GM18507 (cell line): Measurements from ENCODE around the gene PDCD7.
"Not testable (repeated sequence)": the region's sequence is repeated elsewhere in the genome, so short reads cannot be mapped to it uniquely, and the experiment has no call there.

ENCODE experiments used
- DNase-seq: peaks from one replicate; pipeline ENCODE4 v3.0.0; 2011; ENCODE audit warnings: low read depth; ENCODE audit not compliant: insufficient read length; ENCODE audit errors: extremely low spot score
- FAIRE-seq: peaks from 2 replicates; lab custom pipeline; 2011; peaks lifted over from hg19 to GRCh38; lab: Jason Lieb, UNC

The PDCD7 gene, protein sequence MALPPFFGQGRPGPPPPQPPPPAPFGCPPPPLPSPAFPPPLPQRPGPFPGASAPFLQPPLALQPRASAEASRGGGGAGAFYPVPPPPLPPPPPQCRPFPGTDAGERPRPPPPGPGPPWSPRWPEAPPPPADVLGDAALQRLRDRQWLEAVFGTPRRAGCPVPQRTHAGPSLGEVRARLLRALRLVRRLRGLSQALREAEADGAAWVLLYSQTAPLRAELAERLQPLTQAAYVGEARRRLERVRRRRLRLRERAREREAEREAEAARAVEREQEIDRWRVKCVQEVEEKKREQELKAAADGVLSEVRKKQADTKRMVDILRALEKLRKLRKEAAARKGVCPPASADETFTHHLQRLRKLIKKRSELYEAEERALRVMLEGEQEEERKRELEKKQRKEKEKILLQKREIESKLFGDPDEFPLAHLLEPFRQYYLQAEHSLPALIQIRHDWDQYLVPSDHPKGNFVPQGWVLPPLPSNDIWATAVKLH

DNA sequence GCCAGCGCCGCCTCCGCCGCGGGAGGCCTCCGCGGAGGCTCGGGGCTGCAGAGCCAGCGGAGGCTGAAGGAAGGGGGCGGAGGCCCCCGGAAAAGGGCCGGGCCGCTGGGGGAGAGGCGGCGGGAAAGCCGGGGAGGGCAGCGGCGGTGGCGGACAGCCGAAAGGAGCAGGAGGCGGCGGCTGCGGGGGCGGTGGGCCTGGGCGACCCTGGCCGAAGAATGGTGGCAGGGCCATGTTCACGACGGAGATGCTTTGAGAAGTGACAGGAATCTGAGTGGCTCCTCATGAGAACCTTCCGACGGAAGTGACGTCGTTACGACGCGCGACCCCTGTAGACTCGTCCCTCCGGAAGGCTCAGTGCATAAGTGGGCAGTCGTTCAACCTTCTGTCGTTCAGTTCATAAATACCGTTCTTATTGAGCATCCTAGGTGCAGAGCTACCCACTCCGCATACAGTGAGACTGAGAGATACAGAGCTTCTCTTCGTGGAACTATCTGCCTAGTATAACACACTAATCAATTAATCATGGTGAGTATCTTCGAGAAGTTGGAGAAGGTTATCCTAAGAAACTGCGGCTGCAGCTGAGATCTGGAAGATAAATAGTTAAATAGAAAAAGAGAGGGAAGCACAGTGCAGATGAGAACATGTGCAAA lies at the start of gene PDCD7:
Gene PDCD7, minus strand, starts transcription at position 261 of the 653 bp plus-strand sequence. Its CDS starts 27 bp downstream, at position 234.
- peak; percentile 89 for DNase-seq
- peak; percentile 96 for FAIRE-seq

DNA sequence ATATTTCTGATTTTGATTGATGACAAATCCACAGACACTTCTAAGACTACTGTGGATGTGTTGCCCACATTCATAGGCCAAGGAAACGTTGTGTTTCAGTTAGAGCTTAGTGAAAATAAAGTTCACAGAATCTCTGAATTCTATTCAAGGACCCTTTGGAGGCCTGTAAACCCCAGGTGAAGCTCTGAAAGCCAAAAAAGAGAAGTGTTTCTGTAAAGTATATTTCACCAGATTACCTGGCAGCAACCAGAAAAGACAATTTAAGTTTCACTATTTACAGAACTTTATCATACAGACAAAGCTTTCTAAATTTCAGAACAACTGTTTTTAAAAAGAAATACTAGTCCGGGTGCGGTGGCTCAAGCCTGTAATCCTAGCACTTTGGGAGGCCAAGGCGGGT lies 48.9 kb upstream of the PDCD7 start:
- DNase-seq (no peak), FAIRE-seq (peak; percentile 24)

DNA sequence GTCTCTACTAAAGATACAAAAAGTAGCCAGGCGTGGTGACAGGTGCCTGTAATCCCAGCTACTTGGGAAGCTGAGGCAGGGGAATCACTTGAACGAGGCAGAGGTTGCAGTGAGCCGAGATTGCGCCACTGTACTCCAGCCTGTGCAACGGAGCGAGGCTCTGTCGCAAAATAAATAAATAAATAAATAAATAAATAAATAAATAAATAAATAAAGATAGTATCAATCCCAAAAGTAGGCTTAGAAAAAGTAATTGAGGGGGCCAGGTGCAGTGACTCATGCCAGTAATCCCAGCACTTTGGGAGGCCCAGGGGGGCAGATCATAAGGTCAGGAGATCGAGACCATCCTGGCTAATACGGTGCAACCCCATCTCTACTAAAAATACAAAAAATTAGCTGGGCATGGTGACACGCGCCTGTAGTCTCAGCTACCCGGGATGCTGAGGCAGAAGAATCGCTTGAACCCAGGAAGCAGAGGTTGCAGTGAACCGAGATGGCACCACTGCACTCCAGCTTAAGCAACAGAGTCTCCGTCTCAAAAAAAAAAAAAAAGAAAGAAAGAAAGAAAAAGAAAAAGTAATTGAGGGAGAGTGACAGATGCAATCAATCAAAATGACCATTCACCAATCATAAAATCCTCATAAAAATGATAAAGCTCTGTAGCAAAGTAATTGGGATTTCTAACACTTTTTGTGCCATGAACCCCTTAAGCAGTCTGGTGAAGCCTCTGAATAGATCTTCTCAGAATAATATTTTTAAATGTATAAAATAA lies 48.2 kb upstream of the PDCD7 start:
- FAIRE-seq, DNase-seq: not testable (repeated sequence)

DNA sequence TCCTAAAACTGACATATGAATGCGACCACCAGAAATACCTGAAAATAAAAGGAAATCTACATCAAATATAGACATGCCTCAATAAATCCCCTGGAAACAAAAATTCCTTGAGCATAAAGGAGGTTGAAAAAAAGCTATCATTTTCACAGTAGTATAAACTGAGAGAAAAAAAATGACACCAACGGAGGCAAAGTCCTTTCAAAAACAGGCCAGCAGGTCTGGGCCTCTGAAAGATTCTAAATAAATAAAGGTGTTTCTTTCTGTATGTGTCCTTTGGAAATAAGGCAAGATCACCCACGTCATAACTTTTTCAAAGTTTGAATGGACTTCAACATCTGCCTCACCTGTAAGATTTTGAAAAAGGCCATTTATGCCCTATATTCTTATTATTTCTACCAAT lies 46.6 kb upstream of the PDCD7 start:
- FAIRE-seq = no peak
- no peak for DNase-seq

DNA sequence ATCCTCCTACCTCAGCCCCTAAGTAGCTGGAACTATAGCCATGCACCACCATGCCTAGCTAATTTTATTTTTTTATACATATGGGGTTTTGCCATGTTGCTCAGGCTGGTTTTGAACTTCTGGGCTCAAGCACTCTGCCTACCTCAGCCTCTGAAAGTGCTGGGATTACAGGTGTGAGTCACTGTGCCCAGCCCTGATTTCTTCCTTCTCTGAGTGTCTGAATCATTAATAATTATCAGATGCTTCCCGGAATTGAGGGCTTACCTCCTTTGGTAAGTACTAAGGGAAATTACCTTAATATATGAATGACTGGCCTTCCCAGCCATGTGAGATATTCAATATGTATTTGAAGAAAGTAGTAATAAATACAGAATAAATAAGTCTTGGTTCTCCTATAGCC lies 44.3 kb upstream of the PDCD7 start:
- no peak for FAIRE-seq

DNA sequence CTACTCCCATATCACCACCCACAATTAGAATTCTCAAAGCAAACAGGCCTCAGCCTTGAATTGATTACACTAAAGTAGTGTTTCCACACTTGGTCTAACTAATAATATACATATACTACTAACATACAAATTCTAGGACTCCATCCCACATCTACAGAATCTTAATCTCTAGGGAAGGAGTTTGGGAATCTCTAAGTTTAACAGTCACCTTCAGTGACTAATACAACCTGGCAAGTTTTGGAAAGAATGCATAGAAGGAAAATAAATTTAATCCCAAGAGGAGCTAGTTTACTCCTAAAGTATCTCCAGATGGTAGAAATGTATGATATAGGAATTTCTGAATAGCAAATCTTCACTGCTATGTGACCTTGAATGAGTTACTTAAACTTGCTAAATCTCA lies 42.4 kb upstream of the PDCD7 start:
- DNase-seq (no peak), FAIRE-seq (no peak)

More for the DNA sequence above, 44.3 kb upstream of the PDCD7 start:
- no peak for DNase-seq

DNA sequence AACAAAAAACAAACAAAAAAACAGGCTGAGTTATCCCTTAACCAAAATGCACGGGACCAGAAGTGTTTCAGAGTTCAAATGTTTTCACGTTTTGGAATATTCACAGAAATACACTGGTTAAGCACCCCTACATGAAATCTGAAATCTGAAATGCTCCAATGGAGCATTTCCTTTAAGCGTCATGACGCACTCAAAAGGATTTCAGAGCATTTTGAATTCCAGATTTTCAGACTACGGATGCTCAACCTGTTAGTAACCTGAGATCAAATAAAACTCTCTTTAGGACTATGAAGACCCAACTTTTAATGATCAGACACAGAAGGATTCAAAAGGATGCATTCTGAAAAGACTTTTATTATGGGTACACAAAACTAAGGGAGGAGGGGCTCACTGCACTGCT lies 41.9 kb upstream of the PDCD7 start:
- FAIRE-seq = no peak
- no peak for DNase-seq

DNA sequence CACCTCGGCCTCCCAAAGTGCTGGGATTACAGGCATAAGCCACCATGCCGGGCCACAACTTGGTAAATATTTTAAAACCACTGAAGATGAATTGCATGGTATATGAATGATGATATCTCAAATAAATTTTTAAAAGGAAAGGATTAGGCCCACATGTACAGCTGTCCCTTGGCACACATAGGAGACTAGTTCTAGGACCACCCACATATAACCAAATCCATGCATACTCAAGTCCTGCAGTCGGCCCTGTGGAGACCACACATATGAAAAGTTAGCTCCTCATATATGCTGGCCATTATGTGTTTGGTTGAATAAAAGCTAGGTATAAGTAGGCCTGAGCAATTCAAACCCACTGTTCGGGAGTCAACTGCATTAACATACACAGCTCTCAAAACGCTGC lies 40.9 kb upstream of the PDCD7 start:
- FAIRE-seq (no peak), DNase-seq (no peak)

DNA sequence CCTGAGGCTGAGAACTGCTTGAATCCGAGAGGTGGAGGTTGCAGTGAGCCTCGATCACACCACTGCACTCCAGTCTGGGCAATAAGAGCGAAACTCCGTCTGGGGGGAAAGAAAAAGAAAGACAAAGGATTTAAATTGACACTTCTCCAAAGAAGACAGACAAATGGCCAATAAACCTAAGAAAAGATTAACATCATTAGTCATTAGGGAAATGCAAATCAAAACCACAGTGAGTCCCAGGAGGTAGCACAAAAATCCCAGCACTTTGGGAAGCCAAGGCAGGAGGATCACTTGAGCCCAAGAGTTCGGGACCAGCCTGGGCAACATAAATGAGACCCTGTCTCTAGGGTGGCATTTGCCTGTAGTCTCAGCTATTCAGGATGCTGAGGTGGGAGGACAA lies 38.9 kb upstream of the PDCD7 start:
- DNase-seq (no peak), FAIRE-seq (no peak)

DNA sequence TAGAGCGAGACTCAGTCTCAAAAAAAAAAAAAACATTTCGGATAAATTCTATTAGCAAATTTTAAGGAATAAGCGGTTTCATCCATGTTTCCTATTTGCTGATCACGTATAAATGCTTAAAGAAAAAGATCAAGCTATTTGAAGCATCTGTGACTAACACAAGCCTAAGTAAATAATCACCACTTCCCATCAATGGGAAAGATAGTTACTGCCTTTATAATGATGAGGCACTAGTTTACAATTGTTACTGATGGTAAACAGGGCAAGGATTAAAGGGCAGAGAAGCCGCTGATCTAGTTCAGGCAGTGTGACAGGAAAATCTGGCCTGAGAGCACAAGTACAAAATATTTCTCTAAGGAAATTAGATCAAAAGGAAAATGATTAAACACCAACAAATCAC lies 37.8 kb upstream of the PDCD7 start:
- no peak for DNase-seq

DNA sequence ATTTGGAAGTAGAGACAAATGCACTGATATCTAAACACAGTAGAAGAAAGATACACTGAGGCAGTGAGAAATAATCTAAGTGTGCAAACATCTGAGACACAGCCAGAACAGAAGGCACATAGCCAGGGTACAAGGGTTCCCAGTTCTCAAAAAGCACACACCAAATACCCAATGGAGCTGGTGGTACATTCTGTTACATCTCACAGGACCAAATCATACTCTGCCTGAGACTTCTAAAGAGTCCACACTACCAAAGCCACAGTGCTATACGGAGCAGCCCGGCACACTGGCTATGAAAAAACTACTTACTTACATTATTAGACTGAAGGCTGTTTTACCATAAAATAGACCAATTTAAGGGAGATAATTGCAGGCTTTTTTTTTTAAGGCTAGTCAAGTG lies 32.3 kb upstream of the PDCD7 start:
- DNase-seq (no peak), FAIRE-seq (no peak)

More for the DNA sequence above, 37.8 kb upstream of the PDCD7 start:
- no peak for FAIRE-seq

DNA sequence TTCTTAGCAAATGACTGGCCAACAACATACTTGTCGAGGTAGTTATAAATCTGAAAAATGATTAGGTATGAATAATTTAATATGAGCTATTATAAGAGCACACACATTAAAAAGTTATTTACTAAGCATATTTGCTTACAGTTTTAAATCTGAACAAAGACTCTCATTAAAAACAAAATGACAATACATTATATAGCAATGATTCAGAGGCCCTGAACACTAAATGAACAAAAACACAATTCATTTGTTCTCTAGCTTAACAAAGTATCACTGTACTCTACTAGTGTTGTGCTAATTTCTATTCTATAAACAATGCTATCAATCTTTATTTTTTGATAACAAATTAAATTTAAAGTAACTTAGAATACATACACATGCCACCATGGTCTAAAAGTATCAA lies 30.5 kb upstream of the PDCD7 start:
- no peak for DNase-seq
- no peak for FAIRE-seq

DNA sequence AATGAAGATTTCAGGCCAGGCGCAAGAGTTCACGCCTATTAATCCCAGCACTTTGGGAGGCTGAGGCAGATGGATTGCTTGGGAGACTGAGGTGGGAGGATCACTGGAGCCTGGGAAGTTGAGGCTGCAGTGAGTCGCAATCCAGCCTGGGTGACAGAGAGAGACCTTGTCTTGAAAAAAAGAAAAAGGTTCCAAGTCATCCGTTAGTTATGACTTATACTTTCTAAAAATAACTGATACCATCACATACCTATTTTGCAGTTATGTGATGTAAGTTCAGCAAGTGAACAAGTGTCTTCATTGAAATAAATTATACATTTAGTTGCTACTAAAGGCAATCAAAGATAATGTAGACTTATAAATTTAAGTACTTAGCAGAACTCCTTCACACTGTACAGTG lies 29.4 kb upstream of the PDCD7 start:
- DNase-seq = no peak
- FAIRE-seq = no peak

DNA sequence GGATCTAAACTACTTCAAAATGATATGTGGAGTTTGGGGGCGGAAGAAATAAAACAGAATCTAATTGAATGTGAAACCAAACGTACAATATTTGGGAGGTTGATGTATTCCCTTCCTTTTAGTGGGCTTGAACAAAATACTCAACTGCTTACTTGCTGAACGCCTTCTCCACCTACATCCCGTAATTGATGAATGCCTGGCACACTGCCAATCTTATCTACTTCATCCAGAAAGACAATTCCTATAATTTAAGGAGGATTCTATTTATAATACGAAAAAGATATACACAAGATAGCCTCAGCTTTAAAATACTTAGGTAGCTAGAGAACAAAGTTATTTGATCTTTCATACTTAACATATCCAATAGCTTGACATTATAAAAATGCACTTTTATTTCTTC lies 23.1 kb upstream of the PDCD7 start:
- DNase-seq (no peak), FAIRE-seq (no peak)

DNA sequence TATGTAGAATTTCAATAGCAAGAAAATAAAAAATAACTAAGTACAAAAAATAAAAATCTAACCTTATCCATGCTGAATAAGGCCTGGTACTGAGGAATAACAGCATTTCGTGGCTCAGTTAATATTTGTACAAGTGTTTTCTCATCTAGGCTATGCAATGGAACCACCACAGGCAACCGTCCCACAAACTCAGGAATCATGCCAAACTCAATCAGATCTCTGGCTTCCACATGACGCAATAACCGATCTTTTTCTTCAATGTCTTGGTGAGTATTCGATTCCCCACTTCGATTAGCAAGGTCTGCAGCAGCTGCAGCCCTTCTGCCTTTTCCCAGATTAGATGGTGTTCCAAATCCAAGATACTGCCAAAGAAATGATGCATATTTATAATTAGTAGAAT lies 21.1 kb upstream of the PDCD7 start:
- no peak for FAIRE-seq
- no peak for DNase-seq

DNA sequence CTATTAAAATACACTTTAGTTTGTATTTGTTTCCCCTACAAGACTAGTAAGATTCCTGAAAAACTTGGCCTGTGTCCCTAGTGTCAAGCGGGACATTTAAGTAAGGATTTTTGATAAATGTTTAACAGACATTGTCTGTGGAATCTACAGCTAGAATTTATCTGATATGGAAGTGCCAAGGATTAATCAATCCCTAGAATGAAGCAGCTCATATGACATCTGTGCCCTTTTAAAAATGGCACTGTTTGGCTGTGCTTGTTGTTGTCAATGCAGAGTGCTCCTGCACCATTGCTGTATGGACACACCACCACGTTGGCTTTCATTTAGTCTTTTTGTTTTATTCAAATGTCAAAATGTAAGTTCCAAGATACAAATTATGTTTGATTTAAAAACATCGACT lies 14.3 kb upstream of the PDCD7 start:
- FAIRE-seq = no peak
- no peak for DNase-seq

DNA sequence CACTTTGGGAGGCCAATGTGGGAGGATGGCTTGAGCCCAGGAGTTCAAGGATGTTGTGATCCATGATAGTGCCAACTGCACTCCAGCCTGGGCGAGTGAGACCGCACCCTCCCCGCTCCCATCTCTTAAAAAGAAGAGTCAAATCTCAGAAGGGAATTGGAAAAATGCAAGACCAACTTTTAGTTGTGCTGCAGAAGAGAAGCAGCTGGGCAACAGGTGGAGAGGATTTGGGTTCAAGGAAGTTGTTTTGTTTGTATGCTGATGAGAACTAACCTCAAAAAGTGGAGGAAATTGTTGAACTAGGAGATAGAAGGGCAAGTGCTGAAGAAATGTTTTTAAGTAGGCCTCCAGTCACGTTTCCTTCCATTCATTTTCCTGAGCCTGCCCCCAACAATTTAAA lies 12.8 kb upstream of the PDCD7 start:
- no peak for DNase-seq
- no peak for FAIRE-seq

DNA sequence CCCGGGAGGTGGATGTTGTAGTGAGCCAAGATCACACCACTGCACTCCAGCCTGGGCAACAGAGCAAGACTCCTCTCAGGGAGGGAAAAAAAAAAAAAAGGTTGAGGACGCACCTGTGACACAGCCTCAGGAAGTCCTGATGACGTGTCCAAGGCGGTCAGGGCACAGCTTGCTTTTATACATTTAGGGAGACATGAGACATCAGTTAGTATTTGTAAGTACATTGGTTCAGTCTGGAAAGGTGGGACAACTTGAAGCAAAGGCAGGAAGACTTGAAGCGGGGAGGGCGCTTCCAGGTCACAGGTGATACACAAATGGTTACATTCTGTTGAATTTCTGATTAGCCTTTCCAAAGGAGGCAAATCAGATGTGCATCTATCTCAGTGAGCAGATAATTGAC lies 5.0 kb upstream of the PDCD7 start:
- not testable (repeated sequence) for FAIRE-seq, DNase-seq

DNA sequence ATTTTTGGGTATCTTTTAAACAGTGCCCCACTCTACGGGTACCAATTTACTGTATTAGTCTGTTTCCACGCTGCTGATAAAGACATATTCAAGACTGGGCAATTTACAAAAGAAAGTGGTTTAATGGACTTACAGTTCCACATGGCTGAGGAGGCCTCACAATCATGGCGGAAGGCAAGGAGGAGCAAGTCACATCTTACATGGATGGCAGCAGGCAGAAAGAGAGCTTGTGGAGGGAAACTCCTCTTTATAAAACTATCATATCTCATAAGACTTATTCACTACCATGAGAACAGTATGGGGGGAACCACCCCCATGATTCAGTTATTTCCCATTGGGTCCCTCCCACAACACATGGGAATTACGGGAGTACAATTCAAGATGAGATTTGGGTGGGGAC lies 4.3 kb upstream of the PDCD7 start:
- not testable (repeated sequence) for DNase-seq, FAIRE-seq

DNA sequence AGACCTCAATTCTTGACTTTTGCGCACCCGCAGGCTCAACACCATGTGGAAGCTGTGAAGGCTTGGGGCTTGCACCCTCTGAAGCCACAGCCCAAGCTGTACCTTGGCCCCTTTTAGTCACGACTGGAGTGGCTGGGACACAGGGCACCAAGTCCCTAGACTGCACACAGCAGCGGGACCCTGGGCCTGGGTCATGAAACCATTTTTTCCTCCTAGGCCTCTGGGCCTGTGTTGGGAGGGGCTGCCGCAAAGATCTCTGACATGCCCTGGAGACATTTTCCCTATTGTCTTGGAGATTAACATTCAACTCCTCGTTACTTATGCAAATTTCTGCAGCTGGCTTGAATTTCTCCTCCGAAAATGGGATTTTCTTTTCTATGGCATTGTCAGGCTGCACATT lies 3.5 kb upstream of the PDCD7 start:
- not testable (repeated sequence) for DNase-seq, FAIRE-seq
